ENCODE data around the gene ZNF653. TPM values are rescaled to one million over a fixed set of nuclear protein-coding genes. Genes with fewer than 3 reads are reported as not detected.

The ZNF653 gene
- total and polyA plus RNA-seq, 11 donors = 2.4 to 8.9 (median 3.9) TPM

DNA sequence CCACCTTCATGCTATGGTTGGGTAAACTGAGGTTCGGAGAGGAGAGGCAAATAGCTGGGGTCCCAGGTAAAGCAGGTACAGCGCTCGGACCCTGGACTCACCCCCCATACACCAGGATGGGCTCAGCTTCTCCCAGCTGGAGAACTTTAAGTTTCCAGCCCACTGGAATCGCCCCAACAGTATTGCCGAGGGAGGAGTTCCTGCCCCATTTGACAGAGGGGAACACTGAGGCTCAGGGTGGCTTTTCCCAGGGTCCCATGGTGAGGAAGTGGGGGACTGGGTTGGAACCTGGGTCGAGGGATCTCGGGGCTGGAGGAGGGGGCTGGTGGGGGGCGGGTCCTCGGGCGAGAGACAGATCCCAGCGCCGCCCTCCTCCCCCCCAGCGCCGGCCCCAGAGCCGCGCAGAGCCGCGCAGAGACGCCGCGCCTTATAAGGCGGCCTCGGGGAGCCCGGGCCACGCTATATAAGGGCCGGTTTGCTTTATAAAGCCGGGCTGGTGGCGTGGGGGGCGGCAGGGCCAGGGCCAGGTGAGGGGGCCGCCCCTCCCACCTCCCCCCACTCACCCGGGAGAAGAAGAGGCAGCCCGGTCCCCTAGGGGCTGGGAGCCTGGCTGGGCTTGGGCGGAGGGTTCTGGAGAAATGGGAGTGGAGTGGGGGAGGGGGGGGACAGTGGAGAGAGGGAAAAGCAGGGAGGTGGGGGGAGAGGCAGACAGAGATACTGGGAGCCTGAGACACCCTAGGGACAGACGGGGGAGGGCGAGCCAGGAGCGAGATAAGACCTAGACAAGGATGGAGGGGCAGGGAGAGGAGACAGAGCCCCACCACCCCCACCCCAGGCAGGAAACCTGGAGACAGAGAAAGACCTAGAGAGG lies 34.1 kb upstream of the ZNF653 start:
- Histone ChIP-seq H3K27me3 (peaks cover 0 to 14% (median 2%) of the 10 kb centered on the region in 9 donors), H3K9me3 (no peaks in the 10 kb centered on the region), H3K27ac (peak overlapping the region in 11 of 12 donors; percentile 44 to 97 (median 84)), H3K36me3 (peaks cover 0 to 6% (median 0%) of the 10 kb centered on the region in 9 donors), H3K4me3 (peak overlapping the region in 11 of 12 donors; percentile 36 to 64 (median 43)), H3K4me1 (peaks cover 0 to 33% (median 16%) of the 10 kb centered on the region in 12 donors)
- ATAC-seq (peak in 3 of 4 donors; percentile 58 to 61 (median 58)), DNase-seq (peak in 4 of 5 donors; percentile 52 to 63 (median 57))
- TF ChIP-seq CTCF (IDR thresholded peaks at IDR 0.05) (no peak), POLR2A (IDR thresholded peaks at IDR 0.05) (peak; percentile 13 to 50)
- WGBS, 4 donors = 8 to 19% (median 10%) methylated on average over 14 to 36 of the region's 36 CpGs
- intact Hi-C loops (cut with DNase I) = loop anchor here in 1 of 10 donors (10.0 kb wide), 1 partner anchor 45 kb away; no protein-coding TSS in a partner anchor

DNA sequence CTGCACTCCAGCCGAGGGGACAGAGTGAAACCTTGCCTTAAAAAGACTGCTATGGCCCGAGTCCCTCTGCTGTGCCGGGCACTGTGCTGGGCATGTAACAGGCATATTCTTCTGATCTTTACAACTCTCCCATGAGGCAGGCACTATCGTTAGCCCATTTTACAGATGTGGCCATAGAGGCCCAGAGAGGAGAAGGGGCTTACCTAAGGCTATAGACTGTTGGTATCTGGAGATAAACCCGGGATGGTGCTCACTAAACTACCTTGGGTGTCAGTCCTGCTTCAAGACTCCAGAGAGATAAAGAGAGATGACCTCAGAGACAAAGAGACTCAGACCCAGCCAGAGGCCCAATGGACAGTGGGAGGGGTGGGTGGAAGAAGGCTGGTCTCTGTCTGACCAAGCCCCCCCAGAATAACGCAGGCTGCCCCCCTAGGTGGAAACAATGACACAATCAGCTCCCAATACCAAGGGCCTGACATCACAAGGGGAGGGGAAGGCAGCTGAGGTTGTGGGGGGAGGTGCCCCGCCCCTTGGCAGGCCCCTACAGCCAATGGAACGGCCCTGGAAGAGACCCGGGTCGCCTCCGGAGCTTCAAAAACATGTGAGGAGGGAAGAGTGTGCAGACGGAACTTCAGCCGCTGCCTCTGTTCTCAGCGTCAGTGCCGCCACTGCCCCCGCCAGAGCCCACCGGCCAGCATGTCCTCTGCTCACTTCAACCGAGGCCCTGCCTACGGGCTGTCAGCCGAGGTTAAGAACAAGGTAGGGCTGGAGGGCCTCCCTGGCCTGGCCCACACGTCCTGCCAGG lies 32.8 kb upstream of the ZNF653 start, which contains the start of gene CNN1:
Gene CNN1, plus strand, starts transcription at position 620 of the 805 bp plus-strand sequence. Its CDS starts 77 bp downstream, at position 697.
- no peak for TF ChIP-seq CTCF (IDR thresholded peaks at IDR 0.05)
- peak in 1 of 2 donors; percentile 61 for TF ChIP-seq POLR2A (IDR thresholded peaks at IDR 0.05)
- Histone ChIP-seq H3K4me3 (peak within 1 kb of the TSS; percentile 26 to 64 (median 42)), H3K9me3 (no peaks in the 10 kb centered on the region), H3K27me3 (peaks cover 0 to 14% (median 2%) of the 10 kb centered on the region in 9 donors), H3K4me1 (peaks cover 0 to 33% (median 16%) of the 10 kb centered on the region in 12 donors), H3K36me3 (peaks cover 0 to 3% (median 0%) of the 10 kb centered on the region in 9 donors), H3K27ac (peak within 1 kb of the TSS in 11 of 12 donors; percentile 18 to 97 (median 84))
- ATAC-seq (peak; percentile 44 to 74 (median 66)), DNase-seq (peak; percentile 68 to 85 (median 78))
- intact Hi-C loops (cut with DNase I) = loop anchor here in 1 of 10 donors (10.0 kb wide), 1 partner anchor 46 kb away; no protein-coding TSS in a partner anchor
- 19 to 29% (median 21%) methylated on average over 16 to 21 of the region's 21 CpGs for WGBS, 4 donors

GRCh38 chr19:11535792-11536595 lies 30.4 kb upstream of the ZNF653 start:
- H3K9me3 ChIP-seq = no peaks in the 10 kb centered on the region
- ATAC-seq (peak; percentile 74 to 90 (median 84)), DNase-seq (peak; percentile 90 to 96 (median 93))
- H3K27me3 ChIP-seq = peaks cover 0 to 14% (median 2%) of the 10 kb centered on the region in 9 donors
- no peaks in the 10 kb centered on the region for H3K36me3 ChIP-seq
- H3K4me1 ChIP-seq = peaks cover 0 to 33% (median 16%) of the 10 kb centered on the region in 12 donors
- peak overlapping the region in 10 of 12 donors; percentile 25 to 61 (median 50) for H3K4me3 ChIP-seq
- TF ChIP-seq CTCF (IDR thresholded peaks at IDR 0.05) (peak; percentile 90 to 99 (median 94)), POLR2A (IDR thresholded peaks at IDR 0.05) (peak; percentile 62 to 75)
- intact Hi-C loops (cut with DNase I) = loop anchor here in 1 of 10 donors (10.0 kb wide), 1 partner anchor 49 kb away; no protein-coding TSS in a partner anchor
- 11 to 26% (median 12%) methylated on average over 25 to 54 of the region's 54 CpGs for WGBS, 4 donors
- H3K27ac ChIP-seq = peak overlapping the region; percentile 59 to 97 (median 85)

Measured in heart left ventricle (tissue), 16 donors.